ENCODE measurements around the gene TMEM229B.

GRCh38 chr14:67432050-67432564 lies 56.4 kb downstream of the TMEM229B start:
- TF ChIP-seq FOXP2 (optimal IDR thresholded peaks at IDR 0.05; ENCODE audit: control extremely low read depth, extremely low read length, insufficient read depth), result no peak
- TF ChIP-seq EZH2 (IDR thresholded peaks at IDR 0.05), result no peak

All from SK-N-MC (cell line).